Activated naive CD4-positive, alpha-beta T cell (primary cell): Measurements from ENCODE around the gene MT1X.

Experiments used
- DNase-seq, 4 experiments: peaks; one replicate each; lab custom pipeline; 2025; lab: John Stamatoyannopoulos, UW

The MT1X gene

DNA sequence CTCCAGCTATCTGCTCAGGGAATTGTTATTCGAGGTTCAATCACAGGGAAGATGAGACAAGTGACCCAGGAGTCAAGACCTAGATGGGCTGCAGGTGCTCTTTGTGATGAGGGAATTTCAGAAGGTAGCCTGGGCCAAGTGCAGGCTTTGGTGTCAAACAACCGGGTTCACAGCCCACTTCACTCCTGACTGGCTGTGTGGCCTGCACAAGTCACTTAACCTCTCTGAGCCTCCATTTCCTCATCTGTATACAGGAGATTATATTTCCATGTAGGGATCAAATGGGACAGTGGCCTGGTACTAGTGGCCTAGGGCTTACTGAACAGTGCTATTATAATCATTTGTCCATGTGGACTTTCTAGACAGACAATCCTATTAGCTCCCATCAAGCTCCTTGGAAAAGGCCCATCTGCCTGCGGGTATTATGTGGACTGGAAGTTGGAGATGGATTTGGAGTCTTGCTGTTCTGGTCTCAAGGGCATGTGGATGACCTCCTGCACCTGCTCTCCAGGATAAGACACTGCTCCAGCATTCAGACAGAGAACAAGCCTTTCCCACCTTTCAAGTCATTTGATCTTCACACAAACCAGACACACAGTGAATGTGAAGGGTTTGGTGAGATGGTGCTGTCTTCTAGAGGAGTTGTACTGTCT lies 3.1 kb upstream of the MT1X start:
- no peak for DNase-seq

DNA sequence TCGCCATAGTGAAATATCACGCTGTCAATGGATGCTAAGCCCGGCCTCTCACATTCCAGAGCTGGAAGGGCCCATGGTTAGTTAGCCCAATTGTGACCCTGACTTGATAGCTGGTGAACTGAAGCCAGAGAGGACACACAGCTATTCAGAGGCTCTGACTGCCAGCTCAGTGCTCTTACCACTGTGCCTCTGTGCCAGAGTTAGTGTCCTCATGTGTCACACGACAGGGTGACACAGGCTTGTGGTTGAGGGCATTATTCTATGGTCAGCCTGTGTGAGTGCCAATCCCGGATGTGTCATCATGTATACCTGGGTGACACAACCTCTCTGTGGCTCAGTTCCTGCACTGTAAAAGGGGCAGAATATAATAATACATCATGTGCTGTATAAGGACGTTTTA lies 2.5 kb upstream of the MT1X start:
- no peak for DNase-seq

DNA sequence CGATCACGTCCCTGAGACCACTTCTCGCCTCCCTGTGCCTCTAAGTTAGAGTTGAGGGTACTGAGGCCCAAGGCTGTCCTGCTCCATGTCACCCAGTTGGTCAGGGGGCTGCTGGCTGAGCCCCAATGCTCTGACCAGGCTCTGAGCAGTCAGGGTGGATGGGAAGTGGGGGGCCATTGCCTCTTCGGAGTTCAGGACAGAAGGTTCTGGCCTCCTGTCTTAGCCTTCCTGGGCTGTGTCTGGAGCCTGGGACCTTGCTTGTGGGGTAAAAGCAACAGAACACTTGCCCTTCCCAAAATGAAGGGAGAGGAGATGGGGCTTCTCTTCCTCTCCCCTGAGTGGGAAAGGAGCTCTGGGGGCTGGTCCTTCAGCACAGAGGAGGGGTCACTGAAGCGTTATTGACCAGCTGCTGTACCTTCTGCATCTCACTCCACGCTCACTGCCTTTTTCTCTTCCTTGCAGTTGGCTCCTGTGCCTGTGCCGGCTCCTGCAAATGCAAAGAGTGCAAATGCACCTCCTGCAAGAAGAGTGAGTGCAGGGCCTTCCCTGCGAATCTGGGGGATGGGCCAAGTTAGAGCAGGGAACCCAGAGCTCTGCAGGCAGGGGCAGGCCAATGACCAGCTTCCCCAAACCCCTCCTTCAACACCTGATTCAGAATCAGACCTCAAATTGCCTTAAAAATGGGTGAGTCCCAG lies 580 bp downstream of the MT1X start:
- no peak for DNase-seq

DNA sequence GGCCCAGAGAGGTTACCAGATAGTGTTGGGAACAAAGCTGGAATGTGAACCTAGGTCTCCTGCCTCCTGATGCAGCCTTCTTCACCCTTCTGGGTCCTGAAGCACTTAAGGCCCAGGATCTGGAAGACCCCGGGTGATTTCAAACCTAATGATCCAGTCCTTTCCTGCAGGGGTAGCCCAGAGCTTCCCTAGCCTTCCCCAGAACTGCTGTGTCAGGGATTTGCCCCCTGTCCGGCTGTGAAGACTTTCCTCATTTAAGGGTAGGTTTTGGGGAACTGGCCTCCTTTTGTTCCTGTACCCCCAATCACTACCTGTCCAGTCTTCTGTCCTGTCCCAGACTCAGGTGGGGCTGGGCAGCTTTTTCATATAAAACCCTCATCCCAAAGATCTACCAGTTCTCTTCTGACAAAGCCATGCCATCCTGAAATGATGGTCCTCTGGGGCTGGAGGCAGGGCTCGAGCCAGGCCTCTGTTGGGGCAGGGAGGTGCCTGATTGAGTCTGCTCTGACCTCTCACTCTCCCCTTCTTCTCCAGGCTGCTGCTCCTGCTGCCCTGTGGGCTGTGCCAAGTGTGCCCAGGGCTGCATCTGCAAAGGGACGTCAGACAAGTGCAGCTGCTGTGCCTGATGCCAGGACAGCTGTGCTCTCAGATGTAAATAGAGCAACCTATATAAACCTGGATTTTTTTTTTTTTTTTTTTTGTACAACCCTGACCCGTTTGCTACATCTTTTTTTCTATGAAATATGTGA lies 1.3 kb downstream of the MT1X start:
- DNase-seq: no peak

DNA sequence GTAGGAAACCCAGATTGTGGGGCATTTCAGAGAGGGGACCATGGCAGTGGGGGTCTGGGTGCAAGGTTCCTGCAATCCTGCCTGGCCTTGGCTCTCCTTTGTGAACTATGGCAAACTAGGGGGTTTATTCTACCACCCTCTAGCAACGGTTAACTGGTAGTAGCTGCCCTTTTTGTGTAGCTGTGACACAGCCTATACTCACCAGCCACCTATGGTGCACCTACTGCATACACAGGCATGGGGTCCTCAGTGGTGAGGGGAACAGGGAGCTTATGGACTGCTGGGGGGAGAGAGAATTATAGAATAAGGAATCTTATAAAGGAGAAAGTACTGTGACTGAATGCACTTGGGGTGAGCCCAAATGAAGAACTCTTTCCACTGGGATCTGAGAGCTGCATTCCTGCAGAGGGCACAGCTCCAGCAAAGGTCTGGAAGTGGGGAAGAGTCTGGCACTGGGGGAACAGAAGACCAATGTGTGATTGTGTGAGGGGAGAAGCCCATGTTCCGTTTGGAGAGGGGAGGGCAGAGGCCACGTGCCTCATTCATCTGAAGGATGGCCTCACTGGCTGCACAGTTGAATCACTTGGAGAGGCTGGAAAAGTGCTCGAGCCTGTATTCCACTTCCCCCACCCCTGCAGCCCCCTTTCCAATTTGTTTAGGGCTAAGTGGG lies 2.1 kb downstream of the MT1X start:
- no peak for DNase-seq

DNA sequence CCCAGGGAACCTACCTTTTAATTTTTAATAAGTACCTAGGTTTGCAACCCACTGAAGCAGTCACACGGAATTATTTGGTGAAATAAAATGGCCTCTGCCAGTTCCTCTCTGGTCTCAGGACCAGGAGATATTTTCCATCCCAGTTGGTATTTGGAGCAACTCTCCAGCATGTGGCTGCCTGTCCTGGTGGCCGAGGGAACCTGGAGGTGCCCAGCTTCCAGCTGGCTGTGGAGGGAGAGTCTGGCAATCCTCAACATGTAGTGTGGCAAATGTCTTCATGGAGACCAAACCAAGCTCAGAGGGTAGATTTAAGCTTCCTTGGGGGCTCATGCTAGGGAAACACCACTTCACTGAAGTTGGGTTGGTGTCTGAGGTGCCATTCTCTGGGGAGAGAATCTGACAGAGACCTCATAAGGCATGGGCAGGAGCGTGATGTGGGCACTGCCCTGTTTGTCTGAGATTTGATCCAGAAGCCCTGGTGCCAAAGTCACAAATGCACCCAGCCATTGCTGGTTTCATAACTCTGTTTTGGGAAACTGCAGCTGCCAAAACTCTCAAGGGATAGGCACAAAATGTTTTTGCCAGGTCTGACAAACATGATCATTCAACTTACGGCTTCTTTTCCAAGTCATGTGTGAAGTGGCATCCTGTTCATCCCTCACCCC lies 2.8 kb downstream of the MT1X start:
- DNase-seq: no peak

DNA sequence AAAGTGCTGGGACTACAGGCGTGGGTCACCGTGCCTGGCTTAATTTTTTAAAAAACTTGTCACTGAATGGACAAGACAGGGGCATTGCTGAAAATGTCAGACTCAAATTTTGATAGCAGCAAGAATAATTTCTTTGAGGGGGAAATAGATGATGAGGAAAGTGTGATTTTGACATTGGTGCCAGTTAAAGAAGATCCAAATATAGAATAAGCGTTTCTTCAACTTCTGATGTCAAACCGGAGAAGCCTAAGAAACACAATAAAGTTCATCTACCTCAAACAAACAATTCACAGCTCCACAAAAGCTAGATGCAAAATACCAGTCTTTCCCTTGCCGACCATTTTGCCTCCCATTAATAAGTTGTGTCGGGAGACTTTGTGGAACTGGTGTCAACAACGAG lies 4.5 kb downstream of the MT1X start:
- DNase-seq: no peak

DNA sequence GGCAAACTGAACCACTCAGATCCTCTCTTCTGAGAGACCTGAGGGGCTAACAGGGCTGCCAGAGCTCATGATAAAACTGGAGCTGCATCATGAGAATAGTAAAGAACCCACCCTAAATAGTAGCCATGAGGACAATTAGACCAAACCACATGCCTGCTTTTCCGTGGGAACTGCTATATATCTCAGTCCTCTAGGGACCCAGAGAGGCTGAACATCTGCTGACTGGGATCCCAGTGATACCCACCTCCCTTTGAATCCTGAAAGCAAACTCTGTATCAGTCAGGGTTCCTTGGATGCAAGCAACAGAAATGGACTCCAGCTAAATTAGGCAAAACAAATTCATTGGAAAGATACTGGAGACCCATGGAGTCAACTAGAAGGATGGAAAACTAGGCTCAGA lies 6.5 kb downstream of the MT1X start:
- no peak for DNase-seq

DNA sequence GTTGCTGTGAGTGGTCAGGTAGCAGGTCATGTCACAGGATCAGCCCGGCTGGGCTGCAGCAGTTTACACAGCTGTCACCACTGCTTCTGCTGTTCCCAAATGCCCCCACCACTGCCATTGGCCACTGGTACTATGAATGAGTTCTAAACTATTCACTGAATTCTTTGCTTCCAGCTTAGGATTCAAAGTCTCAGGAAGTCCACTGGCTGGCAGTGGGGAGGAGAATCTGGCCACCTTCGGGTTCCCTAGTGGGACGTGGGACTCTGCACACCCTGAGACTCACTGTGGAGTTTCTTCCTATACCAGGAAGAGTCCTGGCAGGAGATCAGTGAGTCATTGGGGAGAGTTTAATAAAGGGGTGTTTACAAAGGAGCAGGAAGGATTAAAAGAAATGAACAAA lies 6.9 kb downstream of the MT1X start:
- DNase-seq: no peak

DNA sequence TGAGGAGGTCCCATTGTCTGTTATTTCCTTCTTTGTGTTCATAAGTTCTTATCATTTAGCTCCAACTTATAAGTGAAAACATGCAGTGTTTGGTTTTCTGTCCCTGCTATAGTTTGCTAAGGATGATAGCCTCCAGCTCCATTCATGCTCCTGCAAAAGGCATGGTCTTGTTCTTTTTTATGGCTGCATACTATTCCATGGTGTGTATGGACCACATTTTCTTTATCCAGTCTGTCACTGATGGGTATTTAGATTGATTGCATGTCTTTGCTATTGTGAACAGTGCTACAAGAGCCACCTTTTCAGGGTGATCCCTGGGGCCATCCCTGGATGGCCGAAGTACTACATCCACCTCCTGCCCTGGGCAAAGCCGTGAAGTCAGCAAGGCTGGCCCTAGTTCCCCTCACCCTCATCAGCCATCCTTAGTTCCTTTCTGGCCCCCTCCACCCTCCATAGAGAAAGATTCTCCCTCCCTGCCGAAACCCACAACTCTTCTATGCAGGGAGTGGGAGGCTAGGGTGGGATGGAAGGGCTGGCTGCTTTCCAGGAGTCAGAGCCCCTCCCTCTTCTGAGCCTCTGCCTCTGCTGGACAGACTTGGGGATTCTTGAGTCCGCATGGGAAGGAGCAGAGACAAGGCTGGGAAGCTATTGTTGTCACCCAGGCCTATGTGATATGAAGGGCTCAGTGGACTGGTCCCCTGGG lies 8.3 kb downstream of the MT1X start:
- no peak for DNase-seq

DNA sequence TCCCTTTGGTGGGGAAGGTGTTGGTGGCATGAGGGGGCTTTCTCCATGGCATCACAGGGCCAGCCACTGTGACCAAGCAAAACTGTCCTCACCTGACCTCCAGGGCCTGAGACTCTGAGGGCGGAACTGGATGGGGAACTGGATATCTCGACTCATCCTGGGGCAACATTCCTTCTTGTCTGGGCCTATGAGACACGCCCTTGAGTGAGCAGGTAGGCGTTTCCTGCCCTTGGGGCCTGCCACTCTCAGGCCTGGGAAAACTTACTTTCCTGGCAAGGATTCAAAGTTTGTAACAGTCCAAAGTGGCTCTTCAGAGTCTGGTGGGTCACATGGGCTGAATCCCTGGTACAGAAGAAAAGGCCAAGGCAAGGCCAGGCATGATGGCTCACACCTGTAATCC lies 9.6 kb downstream of the MT1X start:
- no peak for DNase-seq

DNA sequence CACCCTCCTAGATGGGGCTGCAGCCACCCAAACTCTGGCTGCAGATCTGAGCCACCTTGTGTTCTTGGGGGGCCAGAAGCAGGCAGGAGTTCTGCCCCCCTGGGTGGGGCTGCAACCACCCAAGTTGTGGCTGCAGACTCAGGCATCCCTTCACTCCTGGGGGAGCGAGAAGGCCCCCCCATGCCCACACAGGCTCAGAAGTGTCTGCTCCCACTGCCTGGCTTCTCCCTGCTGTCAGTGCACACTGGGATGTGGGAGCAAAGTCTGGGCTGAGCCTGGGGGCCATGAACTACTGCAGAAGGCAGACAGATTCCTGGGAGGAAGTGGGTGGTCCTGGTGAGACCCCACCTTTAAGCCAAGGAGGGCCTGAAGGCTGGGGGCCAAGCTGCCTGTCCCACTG lies 13.0 kb downstream of the MT1X start:
- DNase-seq: no peak

DNA sequence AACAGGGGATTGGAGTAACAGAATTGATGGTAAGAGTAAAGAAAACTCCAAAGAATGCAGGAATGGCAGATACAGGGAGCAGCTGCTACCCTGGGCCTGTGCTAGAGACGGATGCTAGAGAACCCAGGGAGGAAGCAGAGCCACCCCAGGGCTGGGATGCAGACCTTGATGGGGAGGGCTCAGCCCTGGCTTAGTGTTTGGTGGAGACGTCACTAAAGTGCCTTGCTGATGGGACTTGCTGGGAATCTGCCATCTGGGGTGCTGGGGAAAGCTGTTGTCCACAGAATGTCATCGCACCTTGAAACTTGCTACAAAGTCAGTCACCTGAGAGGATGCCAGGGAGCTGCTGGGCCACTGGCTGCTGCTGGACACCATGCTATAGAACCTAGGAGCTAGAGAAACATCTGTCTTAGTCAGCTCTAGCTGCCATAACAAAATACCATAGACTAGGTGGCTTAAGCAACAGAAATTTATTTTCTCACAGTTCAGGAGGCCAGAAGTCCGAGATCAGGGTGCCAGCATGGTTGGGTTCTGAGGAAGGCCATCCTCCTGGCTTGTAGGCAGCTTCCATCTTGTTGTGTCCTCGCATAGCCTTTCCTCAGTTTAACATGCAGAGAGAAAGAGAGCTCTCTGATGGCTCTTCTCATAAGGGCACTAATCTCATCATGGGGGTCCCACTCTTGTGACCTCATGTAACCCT lies 15.3 kb downstream of the MT1X start:
- DNase-seq: no peak

DNA sequence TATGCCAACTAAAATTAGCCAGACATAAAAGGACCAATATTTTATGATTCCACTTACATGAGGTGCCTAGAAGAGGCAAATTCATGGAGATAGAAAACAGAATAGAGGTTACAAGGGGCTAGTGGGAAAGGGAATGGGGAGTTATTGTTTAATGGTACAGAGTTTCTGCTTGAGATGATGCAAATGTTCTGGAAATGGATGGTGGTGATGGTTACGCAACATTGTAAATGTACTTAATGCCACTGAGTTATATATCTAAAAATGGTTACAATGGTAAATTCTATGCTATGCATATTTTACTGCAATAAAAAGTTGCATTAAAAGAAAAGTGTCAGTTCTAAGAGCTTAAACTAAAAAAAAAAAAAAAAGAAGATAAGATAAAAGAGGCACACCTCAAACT lies 17.9 kb downstream of the MT1X start:
- DNase-seq: no peak

DNA sequence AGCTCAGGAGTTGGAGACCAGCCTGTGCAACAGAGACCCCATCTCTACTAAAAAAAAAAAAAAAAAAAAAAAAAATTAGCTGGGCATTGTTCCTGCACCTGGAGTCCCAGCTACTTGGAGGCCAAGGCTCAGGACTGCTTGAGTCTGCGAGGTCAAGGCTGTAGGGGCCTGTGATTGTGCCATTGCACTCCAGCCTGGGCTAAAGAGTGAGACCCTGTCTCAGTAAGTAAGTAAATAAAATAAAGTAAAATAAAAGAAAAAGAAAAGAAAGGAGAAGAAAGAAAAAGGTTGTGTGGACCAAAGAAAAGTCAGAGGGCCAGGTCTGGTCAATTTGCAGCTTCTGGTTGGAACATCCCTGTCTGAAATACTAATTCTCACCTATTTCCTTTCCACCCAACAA lies 18.4 kb downstream of the MT1X start:
- DNase-seq: no peak

DNA sequence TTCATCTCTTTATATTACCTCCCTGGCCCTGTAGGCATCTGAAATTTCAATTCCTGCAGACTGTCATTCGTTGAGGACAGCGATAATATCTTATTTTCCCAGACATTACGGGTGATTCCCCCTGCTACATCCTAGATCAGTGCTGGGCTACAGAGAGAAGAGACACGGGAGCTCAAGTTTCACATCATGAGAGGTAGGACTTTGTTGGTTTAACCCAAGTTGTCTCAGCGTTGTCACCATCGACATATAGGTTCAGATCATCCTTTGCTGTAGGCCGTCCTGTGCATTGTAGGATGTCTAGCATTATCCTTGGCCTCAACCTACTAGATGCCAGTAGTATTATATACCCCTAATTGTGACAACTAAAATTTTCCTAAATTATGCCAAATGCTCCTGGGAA lies 19.3 kb downstream of the MT1X start:
- DNase-seq: no peak

DNA sequence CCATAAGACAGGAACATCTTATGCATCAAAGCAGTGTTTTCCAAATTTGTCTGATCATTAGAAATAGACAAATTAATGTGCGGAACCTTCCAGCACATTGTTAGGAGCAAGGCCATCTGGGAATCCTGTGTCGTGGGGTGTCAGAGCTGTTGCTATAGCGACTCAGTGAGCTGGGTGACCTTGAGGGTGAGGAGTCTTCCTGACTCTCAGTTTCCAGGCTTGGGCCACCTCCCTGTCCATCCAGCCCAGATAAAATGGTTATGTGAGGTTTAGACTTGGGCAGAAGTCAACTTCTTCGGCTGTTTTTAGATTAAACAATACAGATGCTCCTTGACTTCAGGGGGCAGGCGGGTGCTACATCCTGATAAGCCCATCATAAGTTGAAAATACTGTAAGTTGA lies 20.6 kb downstream of the MT1X start:
- DNase-seq: no peak

DNA sequence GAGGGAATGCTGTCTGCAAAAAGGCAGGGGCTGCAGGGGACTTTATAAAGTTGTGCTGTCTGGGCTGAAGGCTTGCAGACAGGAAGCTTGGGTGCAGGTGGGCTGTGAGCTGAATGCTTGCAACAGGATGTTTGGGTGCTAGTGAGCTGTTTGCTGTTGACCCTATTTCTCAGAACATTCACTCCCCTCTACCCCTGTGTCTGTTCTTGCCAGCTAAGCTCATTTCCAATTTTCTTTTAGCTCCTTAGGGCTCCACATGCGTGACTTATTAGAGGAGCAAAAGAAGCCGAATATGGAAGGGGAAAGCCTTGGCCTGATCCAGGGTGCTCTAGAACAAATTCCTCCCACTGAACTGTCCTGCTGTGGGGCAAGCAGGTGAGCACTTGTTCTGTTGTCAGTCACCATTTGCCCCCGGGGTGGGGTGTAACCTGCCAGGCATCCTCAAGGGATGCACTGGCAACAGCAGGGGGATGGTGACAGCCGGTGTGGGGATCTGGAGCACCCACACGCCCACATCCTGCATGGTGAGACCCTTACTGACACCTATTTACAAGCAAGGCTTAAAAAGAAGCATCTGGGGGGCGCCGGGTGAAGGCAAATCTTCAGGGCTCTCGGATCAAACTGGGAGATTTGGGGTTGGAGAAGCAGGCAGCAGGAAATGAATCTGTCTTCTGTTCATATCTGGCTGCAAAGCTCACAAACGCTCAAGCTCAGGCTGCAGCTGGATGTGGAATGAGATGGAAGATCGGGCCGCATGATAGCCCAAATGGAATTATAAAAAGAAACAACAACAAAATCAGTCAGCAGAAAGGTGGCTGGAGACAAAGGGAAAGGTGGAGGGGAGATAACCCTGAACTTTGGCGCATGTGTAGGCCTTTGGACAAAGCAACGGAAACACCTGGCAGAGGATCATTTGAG lies 26.5 kb downstream of the MT1X start:
- DNase-seq: peak in 2 of 4 experiments; percentile 20 to 35

DNA sequence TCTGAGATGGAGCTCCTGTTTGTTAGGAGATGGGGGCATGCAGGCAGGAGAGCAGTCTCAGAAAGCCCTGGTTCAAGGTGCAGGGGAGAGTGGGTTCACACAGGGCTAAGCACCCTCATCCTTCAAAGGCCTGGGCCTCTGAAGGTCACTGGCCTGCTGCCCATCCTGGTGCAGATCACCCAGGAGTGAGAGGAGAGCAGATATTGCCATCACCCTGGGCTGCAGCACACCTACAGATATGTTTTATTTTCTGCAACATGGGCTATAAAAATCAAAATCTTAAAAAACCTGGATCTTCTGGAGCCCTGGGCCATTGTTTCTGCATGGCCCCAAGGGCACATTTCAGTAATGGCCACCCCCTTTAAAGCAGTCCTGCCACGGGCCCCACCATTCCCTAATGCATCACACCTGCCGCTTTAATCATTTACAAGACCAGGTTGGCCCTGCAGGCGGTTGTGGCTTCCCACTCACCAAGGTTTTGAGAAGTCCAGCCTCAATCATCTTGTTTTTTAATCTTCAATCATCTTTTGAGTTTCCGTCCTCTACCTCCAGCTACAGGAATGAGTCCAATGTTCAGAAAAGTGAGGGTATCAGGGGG lies 27.3 kb downstream of the MT1X start:
- no peak for DNase-seq
